ENCODE data around the gene LSM14B. TPM values are rescaled to one million over a fixed set of nuclear protein-coding genes. Genes with fewer than 3 reads are reported as not detected.

LSM14B gene
- total RNA-seq, 1 donor from 2014 or later = 23.3 TPM

- DNase-seq (ENCODE audit: low read depth) = no peak
- no peak for TF ChIP-seq CTCF (conservative IDR thresholded peaks at IDR 0.05; ENCODE audit: low read depth, low read length)
- no peak overlapping the region for H3K4me3 ChIP-seq (ENCODE audit: low read depth, low read length)
Measured at GRCh38 chr20:62163986-62164762, 41.9 kb downstream of the LSM14B start.

- no peak for TF ChIP-seq CTCF (conservative IDR thresholded peaks at IDR 0.05; ENCODE audit: low read depth, low read length)
- no peak for DNase-seq (ENCODE audit: low read depth)
- H3K4me3 ChIP-seq (ENCODE audit: low read depth, low read length) = no peak overlapping the region
Measured at GRCh38 chr20:62164879-62165761, 42.8 kb downstream of the LSM14B start.

- DNase-seq (ENCODE audit: low read depth) = no peak
- no peak for TF ChIP-seq CTCF (conservative IDR thresholded peaks at IDR 0.05; ENCODE audit: low read depth, low read length)
- H3K4me3 ChIP-seq (ENCODE audit: low read depth, low read length) = no peak overlapping the region
Measured at GRCh38 chr20:62165762-62166399, 43.6 kb downstream of the LSM14B start.

GRCh38 chr20:62167474-62167873 lies 45.2 kb downstream of the LSM14B start:
- TF ChIP-seq CTCF (conservative IDR thresholded peaks at IDR 0.05; ENCODE audit: low read depth, low read length) = no peak
- DNase-seq (ENCODE audit: low read depth) = no peak
- no peak overlapping the region for H3K4me3 ChIP-seq (ENCODE audit: low read depth, low read length)

- no peak for DNase-seq (ENCODE audit: low read depth)
- H3K4me3 ChIP-seq (ENCODE audit: low read depth, low read length) = no peak overlapping the region
- no peak for TF ChIP-seq CTCF (conservative IDR thresholded peaks at IDR 0.05; ENCODE audit: low read depth, low read length)
Measured at GRCh38 chr20:62168061-62168460, 45.8 kb downstream of the LSM14B start.

GRCh38 chr20:62168890-62169435 lies 46.7 kb downstream of the LSM14B start:
- no peak overlapping the region for H3K4me3 ChIP-seq (ENCODE audit: low read depth, low read length)
- DNase-seq (ENCODE audit: low read depth) = no peak

More at GRCh38 chr20:62168890-62169435, 46.7 kb downstream of the LSM14B start:
- no peak for TF ChIP-seq CTCF (conservative IDR thresholded peaks at IDR 0.05; ENCODE audit: low read depth, low read length)

Measured in epithelial cell of proximal tubule (primary cell).